HepG2 (cell line): ENCODE measurements around the gene MRS2.

Source experiments
- CENPX ChIP-seq: sonication (generic); formaldehyde crosslinking; IDR thresholded peaks from 2 replicates; pipeline ENCODE4 v1.9.0; 2021; ENCODE audit warnings: mild to moderate bottlenecking, missing genetic modification reagents, moderate library complexity
- FOXM1 ChIP-seq: sonication (generic); formaldehyde crosslinking; IDR thresholded peaks from 2 replicates; pipeline ENCODE4 v1.5.0; 2020; ENCODE audit warnings: missing genetic modification reagents

- TF ChIP-seq CENPX (CRISPR knock-in tag) (no peak), FOXM1 (no peak)
Observed at GRCh38 chr6:24403501-24403824, 727 bp downstream of the MRS2 start.
